Tibial nerve (tissue), 4 donors: ENCODE data around the gene RPL38. TPM values are rescaled to one million over a fixed set of nuclear protein-coding genes. Genes with fewer than 3 reads are reported as not detected.

ENCODE experiments used
- DNase-seq, 2 donors: peaks; one replicate each; pipeline ENCODE4 v3.0.0-alpha.2; 2019; ENCODE audit warnings: low spot score in 2 of 2
- H3K27ac ChIP-seq, 4 donors: fragments of 200-600 bp; sonication (generic) in 3 of 4; one replicate each; pipeline ENCODE4 v1.5.1; 2017 to 2019; ENCODE audit warnings: mild to moderate bottlenecking in 1 of 4
- H3K27me3 ChIP-seq, 2 donors: fragments of 200-600 bp; sonication (generic) in 1 of 2; one replicate each; pipeline versions ENCODE4 v1.5.1 to v1.6.0; 2017 to 2019
- H3K36me3 ChIP-seq, 3 donors: fragments of 200-600 bp; sonication (generic); one replicate each; pipeline ENCODE4 v1.5.1; 2018 to 2019
- H3K4me1 ChIP-seq, 4 donors: fragments of 200-600 bp; sonication (generic) in 3 of 4; one replicate each; pipeline ENCODE4 v1.5.1; 2017 to 2019
- H3K4me3 ChIP-seq, 4 donors: fragments of 200-600 bp; sonication (generic) in 3 of 4; one replicate each; pipeline ENCODE4 v1.5.1; 2017 to 2019; ENCODE audit warnings: mild to moderate bottlenecking in 1 of 4, moderate library complexity in 1 of 4
- H3K9me3 ChIP-seq, 4 donors: fragments of 200-600 bp; sonication (generic) in 3 of 4; one replicate each; pipeline ENCODE4 v1.5.1; 2017 to 2019
- CTCF ChIP-seq, 5 experiments: fragments of 200-600 bp in 3 of 5; fragments of 450-650 bp in 2 of 5; sonication (generic) in 3 of 5; IDR thresholded peaks; one replicate each; pipeline ENCODE4 v1.5.1; 2016 to 2019; ENCODE audit warnings: antibody characterized with exemption in 5 of 5, mild to moderate bottlenecking in 3 of 5, moderate library complexity in 2 of 5
- EP300 ChIP-seq, 2 donors: sonication (generic); formaldehyde crosslinking; IDR thresholded peaks; one replicate each; pipeline ENCODE4 v1.6.1; 2017; ENCODE audit warnings: antibody characterized with exemption in 2 of 2, mild to moderate bottlenecking in 1 of 2
- POLR2A ChIP-seq, 2 donors: fragments of 450-650 bp; IDR thresholded peaks; one replicate each; pipeline ENCODE4 v1.6.1; 2017; ENCODE audit warnings: antibody characterized with exemption in 2 of 2, mild to moderate bottlenecking in 2 of 2, moderate library complexity in 2 of 2
- WGBS, 2 donors: methylation state at CpG; one replicate each; pipeline ENCODE4 v1.1.5; 2018; 5-methylcytosine and 5-hydroxymethylcytosine counted together
- total RNA-seq, 4 donors: library from RNA; depleted of rRNA; stranded (reverse); fragments of >200 nt; gene quantifications; one replicate each; pipeline ENCODE4 v1.1.0, GENCODE V29; 2016

The RPL38 gene
- total RNA-seq, 4 donors from 2014 or later: 284 to 366 (median 363) TPM

- H3K4me1 ChIP-seq: peaks cover 0 to 60% (median 33%) of the 10 kb centered on the region in 4 donors
- no peak for TF ChIP-seq EP300 (IDR thresholded peaks at IDR 0.05)
- no peak for TF ChIP-seq CTCF (IDR thresholded peaks at IDR 0.05)
- TF ChIP-seq POLR2A (IDR thresholded peaks at IDR 0.05): no peak
- peaks cover 0 to 29% (median 0%) of the 10 kb centered on the region in 3 donors for H3K36me3 ChIP-seq
- H3K27me3 ChIP-seq: no peaks in the 10 kb centered on the region
- H3K4me3 ChIP-seq: no peak overlapping the region
- 28 to 42% methylated on average over 8 of the region's 8 CpGs for WGBS, 2 donors
- no peaks in the 10 kb centered on the region for H3K9me3 ChIP-seq
- H3K27ac ChIP-seq: peak overlapping the region in 2 of 4 donors; percentile 87 to 95
- no peak for DNase-seq
These were observed 32.5 kb downstream of the RPL38 start for GRCh38 chr17:74235911-74236371.

- 89 to 96% methylated on average over 12 of the region's 12 CpGs for WGBS, 2 donors
- Histone ChIP-seq H3K27me3 (no peaks in the 10 kb centered on the region), H3K4me3 (no peak overlapping the region), H3K4me1 (peaks cover 0 to 74% (median 43%) of the 10 kb centered on the region in 4 donors), H3K36me3 (peaks cover 0 to 16% (median 0%) of the 10 kb centered on the region in 3 donors), H3K9me3 (no peaks in the 10 kb centered on the region), H3K27ac (peak overlapping the region in 1 of 4 donors; percentile 87)
- TF ChIP-seq POLR2A (IDR thresholded peaks at IDR 0.05) (no peak), EP300 (IDR thresholded peaks at IDR 0.05) (no peak), CTCF (IDR thresholded peaks at IDR 0.05) (no peak)
- DNase-seq: no peak
These were observed 33.8 kb downstream of the RPL38 start for GRCh38 chr17:74237321-74237720.

GRCh38 chr17:74239172-74239571 is 35.7 kb downstream of the RPL38 start:
- peak overlapping the region in 2 of 4 donors; percentile 8 to 43 for H3K27ac ChIP-seq
- H3K27me3 ChIP-seq: no peaks in the 10 kb centered on the region
- peaks cover 0 to 84% (median 45%) of the 10 kb centered on the region in 4 donors for H3K4me1 ChIP-seq
- DNase-seq: peak in 1 of 2 donors; percentile 58
- WGBS, 2 donors: 46 to 47% methylated on average over 10 of the region's 10 CpGs
- H3K9me3 ChIP-seq: no peaks in the 10 kb centered on the region
- peaks cover 0 to 16% (median 0%) of the 10 kb centered on the region in 3 donors for H3K36me3 ChIP-seq
- no peak for TF ChIP-seq CTCF (IDR thresholded peaks at IDR 0.05)
- peak in 1 of 2 donors; percentile 35 for TF ChIP-seq EP300 (IDR thresholded peaks at IDR 0.05)
- no peak for TF ChIP-seq POLR2A (IDR thresholded peaks at IDR 0.05)
- H3K4me3 ChIP-seq: no peak overlapping the region

- H3K27me3 ChIP-seq: no peaks in the 10 kb centered on the region
- H3K27ac ChIP-seq: peak overlapping the region in 3 of 4 donors; percentile 21 to 78 (median 77)
- WGBS, 2 donors: 30 to 41% methylated on average over 11 of the region's 11 CpGs
- H3K9me3 ChIP-seq: no peaks in the 10 kb centered on the region
- peaks cover 0 to 84% (median 42%) of the 10 kb centered on the region in 4 donors for H3K4me1 ChIP-seq
- TF ChIP-seq CTCF (IDR thresholded peaks at IDR 0.05) (no peak), POLR2A (IDR thresholded peaks at IDR 0.05) (no peak), EP300 (IDR thresholded peaks at IDR 0.05) (no peak)
- no peak overlapping the region for H3K4me3 ChIP-seq
- DNase-seq: no peak
- peaks cover 0 to 16% (median 0%) of the 10 kb centered on the region in 3 donors for H3K36me3 ChIP-seq
These were observed 37.2 kb downstream of the RPL38 start for GRCh38 chr17:74240618-74241205.

- peak in 1 of 2 donors; percentile 14 for DNase-seq
- no peaks in the 10 kb centered on the region for H3K9me3 ChIP-seq
These were observed 38.0 kb downstream of the RPL38 start for GRCh38 chr17:74241431-74241830.

More at GRCh38 chr17:74241431-74241830, 38.0 kb downstream of the RPL38 start:
- peak overlapping the region in 3 of 4 donors; percentile 21 to 78 (median 77) for H3K27ac ChIP-seq
- H3K4me1 ChIP-seq: peaks cover 0 to 84% (median 40%) of the 10 kb centered on the region in 4 donors
- H3K27me3 ChIP-seq: no peaks in the 10 kb centered on the region
- H3K36me3 ChIP-seq: peaks cover 0 to 16% (median 0%) of the 10 kb centered on the region in 3 donors
- 15 to 19% methylated on average over 8 to 10 of the region's 10 CpGs for WGBS, 2 donors
- H3K4me3 ChIP-seq: no peak overlapping the region
- no peak for TF ChIP-seq CTCF (IDR thresholded peaks at IDR 0.05)
- TF ChIP-seq POLR2A (IDR thresholded peaks at IDR 0.05): no peak
- peak in 1 of 2 donors; percentile 78 for TF ChIP-seq EP300 (IDR thresholded peaks at IDR 0.05)
